Natural killer cell (primary cell): ENCODE data around the gene NOXA1. TPM values are rescaled to one million over a fixed set of nuclear protein-coding genes. Genes with fewer than 3 reads are reported as not detected.

Experiments used
- ATAC-seq, 3 donors: fragments of 150-1000 bp in 2 of 3; fragments of 200-7000 bp in 1 of 3; cut with Tn5 transposase; 1 replicate in 1 of 3; 2 replicates in 2 of 3; pipeline ENCODE4 v1.10.0; 2021; ENCODE audit warnings: mild to moderate bottlenecking in 2 of 3, moderate library complexity in 2 of 3
- DNase-seq, 2 donors: peaks; one replicate each; pipeline versions ENCODE4 v3.0.0 to v3.0.0-alpha.2; 2013 to 2021; ENCODE audit warnings: mixed read lengths in 1 of 2
- H3K27ac ChIP-seq: one replicate; pipeline ENCODE4 v1.5.1; 2013; ENCODE audit warnings: mild to moderate bottlenecking, low read length
- H3K27me3 ChIP-seq: one replicate; pipeline ENCODE4 v1.6.1; 2013; ENCODE audit warnings: low read length; ENCODE audit not compliant: control insufficient read depth, insufficient read depth
- H3K36me3 ChIP-seq: one replicate; pipeline ENCODE4 v1.6.1; 2013; ENCODE audit warnings: low read length; ENCODE audit not compliant: control insufficient read depth, insufficient read depth
- H3K4me1 ChIP-seq: one replicate; pipeline ENCODE4 v1.6.1; 2013; ENCODE audit warnings: low read length; ENCODE audit not compliant: control insufficient read depth, insufficient read depth
- H3K4me3 ChIP-seq: one replicate; pipeline ENCODE4 v1.5.1; 2013; ENCODE audit warnings: low read length
- H3K9me3 ChIP-seq: one replicate; pipeline ENCODE4 v1.6.1; 2013; ENCODE audit warnings: low read length; ENCODE audit not compliant: control insufficient read depth, insufficient read depth
- H3K27ac Mint-ChIP-seq, 2 donors: one replicate each; pipeline ENCODE4 v1.8.0; 2022; ENCODE audit warnings: mild to moderate bottlenecking in 2 of 2, mixed read lengths in 2 of 2, moderate library complexity in 1 of 2
- H3K27me3 Mint-ChIP-seq, 2 donors: one replicate each; pipeline ENCODE4 v1.8.0; 2022; ENCODE audit warnings: low read depth in 2 of 2, mixed read lengths in 2 of 2
- H3K36me3 Mint-ChIP-seq: one replicate; pipeline ENCODE4 v1.8.0; 2022; ENCODE audit warnings: mixed read lengths
- H3K4me1 Mint-ChIP-seq, 2 donors: one replicate each; pipeline ENCODE4 v1.8.0; 2022; ENCODE audit warnings: mixed read lengths in 2 of 2
- H3K4me3 Mint-ChIP-seq: one replicate; pipeline ENCODE4 v1.8.0; 2022; ENCODE audit warnings: mild to moderate bottlenecking, moderate library complexity, mixed read lengths
- H3K9me3 Mint-ChIP-seq, 2 donors: one replicate each; pipeline ENCODE4 v1.8.0; 2022; ENCODE audit warnings: mixed read lengths in 2 of 2
- CTCF ChIP-seq: fragments of 200-600 bp; IDR thresholded peaks from one replicate; pipeline ENCODE4 v1.8.0; 2022; ENCODE audit warnings: antibody characterized with exemption
- WGBS: methylation state at CpG from one replicate; pipeline ENCODE4 v1.1.7; 2013; ENCODE audit warnings: missing lambda C conversion rate; ENCODE audit not compliant: insufficient coverage; 5-methylcytosine and 5-hydroxymethylcytosine counted together
- intact Hi-C: fragments of 100-400 bp; cut with micrococcal nuclease; formaldehyde crosslinking; loops from one replicate; pipeline ENCODE4 v1.14.2; 2022
- total RNA-seq, 4 donors: library from RNA; stranded (reverse); fragments of 120-200 nt in 1 of 4; gene quantifications; one replicate each; pipeline versions ENCODE4 v1.2.3 to v1.2.4, GENCODE V29; 2013 to 2022

The NOXA1 gene
- total RNA-seq, 3 donors from 2014 or later (not counting 1 experiment from before 2014, with no cell fraction given) = 4.7 to 10.0 (median 7.7) TPM

GRCh38 chr9:137416563-137417151 lies 6.5 kb upstream of the NOXA1 start:
- peaks cover 0 to 13% of the 10 kb centered on the region in 2 donors for H3K4me1 Mint-ChIP-seq
- no peaks in the 10 kb centered on the region for H3K36me3 Mint-ChIP-seq
- no peak overlapping the region for H3K27ac Mint-ChIP-seq
- no peak for TF ChIP-seq CTCF
- 93% methylated on average over 45 of the region's 45 CpGs for WGBS
- H3K27me3 ChIP-seq = no peaks in the 10 kb centered on the region
- H3K27me3 Mint-ChIP-seq = no peaks in the 10 kb centered on the region
- DNase-seq (no peak), ATAC-seq (peak in 1 of 3 donors; percentile 9)
- no peak overlapping the region for H3K27ac ChIP-seq
- intact Hi-C loops = no loop called here
- no peaks in the 10 kb centered on the region for H3K9me3 ChIP-seq
- no peak overlapping the region for H3K4me3 Mint-ChIP-seq
- H3K4me3 ChIP-seq = no peak overlapping the region
- H3K36me3 ChIP-seq = no peaks in the 10 kb centered on the region
- peaks cover 24% of the 10 kb centered on the region for H3K4me1 ChIP-seq
- no peaks in the 10 kb centered on the region for H3K9me3 Mint-ChIP-seq

GRCh38 chr9:137417161-137418021 lies 5.8 kb upstream of the NOXA1 start:
- no peak overlapping the region for H3K27ac ChIP-seq
- H3K36me3 ChIP-seq = no peaks in the 10 kb centered on the region
- H3K4me3 ChIP-seq = no peak overlapping the region
- ATAC-seq = peak in 2 of 3 donors; percentile 40 to 82
- H3K4me1 ChIP-seq = peaks cover 22% of the 10 kb centered on the region
- H3K9me3 ChIP-seq = no peaks in the 10 kb centered on the region
- H3K27me3 ChIP-seq = no peaks in the 10 kb centered on the region
- Mint-ChIP-seq H3K27ac (no peak overlapping the region), H3K27me3 (no peaks in the 10 kb centered on the region), H3K36me3 (no peaks in the 10 kb centered on the region), H3K4me1 (peaks cover 0 to 7% of the 10 kb centered on the region in 2 donors), H3K9me3 (no peaks in the 10 kb centered on the region), H3K4me3 (peak overlapping the region; percentile 50)
- no peak for TF ChIP-seq CTCF
- DNase-seq = peak in 1 of 2 donors; percentile 35
- intact Hi-C loops = no loop called here
- 81% methylated on average over 99 of the region's 99 CpGs for WGBS

GRCh38 chr9:137421838-137422603 lies 1.2 kb upstream of the NOXA1 start:
- TF ChIP-seq CTCF = no peak
- Histone ChIP-seq H3K4me1 (peaks cover 18% of the 10 kb centered on the region), H3K36me3 (no peaks in the 10 kb centered on the region), H3K27me3 (no peaks in the 10 kb centered on the region), H3K4me3 (peak overlapping the region; percentile 63), H3K27ac (peak overlapping the region; percentile 11), H3K9me3 (no peaks in the 10 kb centered on the region)
- peaks cover 0 to 5% of the 10 kb centered on the region in 2 donors for H3K4me1 Mint-ChIP-seq
- WGBS = 5% methylated on average over 11 of the region's 11 CpGs
- peak overlapping the region in 1 of 2 donors; percentile 67 for H3K27ac Mint-ChIP-seq
- peak overlapping the region; percentile 83 for H3K4me3 Mint-ChIP-seq
- DNase-seq (no peak), ATAC-seq (no peak)
- intact Hi-C loops = loop anchor here (5.0 kb wide), 1 partner anchor 40 kb away; no protein-coding TSS in a partner anchor
- no peaks in the 10 kb centered on the region for H3K36me3 Mint-ChIP-seq
- H3K9me3 Mint-ChIP-seq = no peaks in the 10 kb centered on the region
- no peaks in the 10 kb centered on the region for H3K27me3 Mint-ChIP-seq
